SK-N-MC (cell line): ENCODE measurements around the gene SCGB1A1.

Experiments
- EZH2 ChIP-seq: fragments of 200-600 bp; sonication (generic); IDR thresholded peaks from one replicate; pipeline ENCODE4 v1.6.1; 2017; ENCODE audit warnings: antibody characterized with exemption
- POLR2AphosphoS5 ChIP-seq: IDR thresholded peaks from 2 replicates; pipeline ENCODE4 v1.6.1; 2012; ENCODE audit warnings: mild to moderate bottlenecking, low read depth, low read length, borderline replicate concordance

GRCh38 chr11:62472063-62472884 is 53.4 kb downstream of the SCGB1A1 start:
- TF ChIP-seq EZH2 (no peak), POLR2AphosphoS5 (no peak)
